Stimulated activated naive B cell treated with anti-CD40 and anti-IgM and Interleukin-4, amounts not matched to agents 10 μg/mL and 1 μg/mL and 100 μg/mL, for 72 hours (primary cell): ENCODE data around the gene MAT1A.
"Not testable (repeated sequence)": the region's sequence is repeated elsewhere in the genome, so short reads cannot be mapped to it uniquely, and the experiment has no call there.

Experiments used
- ATAC-seq, 2 donors: fragments of 150-1000 bp; cut with Tn5 transposase; replicated peaks; 2 replicates each; pipeline ENCODE4 v1.10.0; 2021; ENCODE audit warnings: moderate library complexity in 1 of 2
- DNase-seq: peaks from one replicate; pipeline ENCODE4 v3.0.0; 2021
- H3K27ac Mint-ChIP-seq: one replicate; pipeline ENCODE4 v1.8.0; 2022; ENCODE audit warnings: mild to moderate bottlenecking, mixed read lengths
- H3K27me3 Mint-ChIP-seq, 2 donors: one replicate each; pipeline ENCODE4 v1.8.0; 2022; ENCODE audit warnings: mixed read lengths in 2 of 2
- H3K36me3 Mint-ChIP-seq, 2 donors: one replicate each; pipeline ENCODE4 v1.8.0; 2022; ENCODE audit warnings: mixed read lengths in 2 of 2, mild to moderate bottlenecking in 1 of 2
- H3K4me1 Mint-ChIP-seq, 2 donors: one replicate each; pipeline ENCODE4 v1.8.0; 2022; ENCODE audit warnings: mixed read lengths in 2 of 2, mild to moderate bottlenecking in 1 of 2
- H3K4me3 Mint-ChIP-seq, 2 donors: one replicate each; pipeline ENCODE4 v1.8.0; 2022; ENCODE audit warnings: mild to moderate bottlenecking in 2 of 2, mixed read lengths in 2 of 2, moderate library complexity in 1 of 2
- H3K9me3 Mint-ChIP-seq, 2 donors: one replicate each; pipeline ENCODE4 v1.8.0; 2022; ENCODE audit warnings: mixed read lengths in 2 of 2, mild to moderate bottlenecking in 1 of 2

Gene MAT1A

GRCh38 chr10:80244371-80244770, 45.1 kb downstream of the MAT1A start:
- H3K36me3 Mint-ChIP-seq, H3K27ac Mint-ChIP-seq, ATAC-seq, H3K4me3 Mint-ChIP-seq, H3K9me3 Mint-ChIP-seq, H3K27me3 Mint-ChIP-seq, DNase-seq, H3K4me1 Mint-ChIP-seq: not testable (repeated sequence)

GRCh38 chr10:80242341-80242740, 47.1 kb downstream of the MAT1A start:
- not testable (repeated sequence) for H3K9me3 Mint-ChIP-seq, H3K36me3 Mint-ChIP-seq, DNase-seq, H3K27ac Mint-ChIP-seq, H3K4me1 Mint-ChIP-seq, ATAC-seq, H3K27me3 Mint-ChIP-seq, H3K4me3 Mint-ChIP-seq

- not testable (repeated sequence) for DNase-seq, H3K9me3 Mint-ChIP-seq, H3K36me3 Mint-ChIP-seq, H3K27ac Mint-ChIP-seq, ATAC-seq, H3K4me3 Mint-ChIP-seq, H3K4me1 Mint-ChIP-seq
- H3K27me3 Mint-ChIP-seq, result peaks cover 0 to 11% of the 10 kb centered on the region in 2 donors
Observed at GRCh38 chr10:80236457-80236856, 53.0 kb downstream of the MAT1A start.

- ATAC-seq, result peak; percentile 72 to 95
- H3K36me3 Mint-ChIP-seq, DNase-seq, H3K4me3 Mint-ChIP-seq, H3K4me1 Mint-ChIP-seq, H3K9me3 Mint-ChIP-seq, H3K27ac Mint-ChIP-seq: not testable (repeated sequence)
- peaks cover 0 to 11% of the 10 kb centered on the region in 2 donors for H3K27me3 Mint-ChIP-seq
Observed at GRCh38 chr10:80234331-80235235, 54.9 kb downstream of the MAT1A start.

GRCh38 chr10:80233871-80234270, 55.6 kb downstream of the MAT1A start:
- H3K36me3 Mint-ChIP-seq, DNase-seq, H3K27ac Mint-ChIP-seq, H3K4me3 Mint-ChIP-seq, ATAC-seq, H3K4me1 Mint-ChIP-seq, H3K9me3 Mint-ChIP-seq: not testable (repeated sequence)
- peaks cover 0 to 11% of the 10 kb centered on the region in 2 donors for H3K27me3 Mint-ChIP-seq

- peaks cover 7 to 14% of the 10 kb centered on the region in 2 donors for H3K4me1 Mint-ChIP-seq
- H3K36me3 Mint-ChIP-seq, H3K9me3 Mint-ChIP-seq: not testable (repeated sequence)
Observed at GRCh38 chr10:80226723-80227122, 62.7 kb downstream of the MAT1A start.

GRCh38 chr10:80223031-80223419, 66.4 kb downstream of the MAT1A start:
- not testable (repeated sequence) for H3K27ac Mint-ChIP-seq, DNase-seq, H3K36me3 Mint-ChIP-seq, ATAC-seq, H3K4me3 Mint-ChIP-seq, H3K9me3 Mint-ChIP-seq
- peaks cover 7 to 14% of the 10 kb centered on the region in 2 donors for H3K4me1 Mint-ChIP-seq
- H3K27me3 Mint-ChIP-seq, result peaks cover 12 to 14% of the 10 kb centered on the region in 2 donors

More at GRCh38 chr10:80226723-80227122, 62.7 kb downstream of the MAT1A start:
- H3K27me3 Mint-ChIP-seq, result peaks cover 12 to 14% of the 10 kb centered on the region in 2 donors
- not testable (repeated sequence) for DNase-seq, H3K27ac Mint-ChIP-seq, H3K4me3 Mint-ChIP-seq
- ATAC-seq, result peak; percentile 93 to 94
